ENCODE results near the gene ELP4.
A peak's percentile ranks its signal among the peaks of the same experiment; 100 is the strongest.
"Not testable (repeated sequence)": the region's sequence is repeated elsewhere in the genome, so short reads cannot be mapped to it uniquely, and the experiment has no call there.

The ELP4 gene

GRCh38 chr11:31509429-31510345, at the start of gene ELP4, which contains the start of gene IMMP1L:
Gene ELP4, plus strand, starts transcription at chr11:31509767. Its CDS starts 18 bp downstream, at chr11:31509785.
Gene IMMP1L, minus strand, starts transcription at chr11:31509622. Its CDS starts 46,346 bp downstream, at chr11:31463276.
- DNase-seq = peak; percentile 88 to 94

GRCh38 chr11:31464436-31464835, 45.1 kb upstream of the ELP4 start:
- DNase-seq = no peak

GRCh38 chr11:31474083-31474482, 35.5 kb upstream of the ELP4 start:
- DNase-seq = no peak

- no peak for DNase-seq
Measured at GRCh38 chr11:31477528-31478222, 31.9 kb upstream of the ELP4 start.

- DNase-seq = no peak
Measured at GRCh38 chr11:31478223-31478590, 31.4 kb upstream of the ELP4 start.

GRCh38 chr11:31479066-31479465, 30.5 kb upstream of the ELP4 start:
- DNase-seq = no peak

GRCh38 chr11:31480930-31481329, 28.6 kb upstream of the ELP4 start:
- no peak for DNase-seq

GRCh38 chr11:31484497-31484896, 25.1 kb upstream of the ELP4 start:
- DNase-seq = no peak

- DNase-seq = no peak
Measured at GRCh38 chr11:31487848-31488247, 21.7 kb upstream of the ELP4 start.

- DNase-seq = no peak
Measured at GRCh38 chr11:31492320-31492913, 17.1 kb upstream of the ELP4 start.

- DNase-seq = peak in 1 of 2 experiments; percentile 18
Measured at GRCh38 chr11:31493235-31493634, 16.3 kb upstream of the ELP4 start.

- not testable (repeated sequence) for DNase-seq
Measured at GRCh38 chr11:31493762-31494161, 15.8 kb upstream of the ELP4 start.

GRCh38 chr11:31499576-31500178, 9.9 kb upstream of the ELP4 start:
- no peak for DNase-seq

GRCh38 chr11:31500560-31500959, 9.0 kb upstream of the ELP4 start:
- no peak for DNase-seq

GRCh38 chr11:31509051-31509428, 527 bp upstream of the ELP4 start:
- DNase-seq = no peak

- DNase-seq = no peak
Measured at GRCh38 chr11:31512117-31512516, 2.5 kb downstream of the ELP4 start.

- no peak for DNase-seq
Measured at GRCh38 chr11:31521497-31522150, 12.1 kb downstream of the ELP4 start.

- no peak for DNase-seq
Measured at GRCh38 chr11:31529189-31529588, 19.6 kb downstream of the ELP4 start.

GRCh38 chr11:31529701-31530100, 20.1 kb downstream of the ELP4 start:
- DNase-seq = no peak

GRCh38 chr11:31531293-31531692, 21.7 kb downstream of the ELP4 start:
- no peak for DNase-seq

GRCh38 chr11:31535479-31535878, 25.9 kb downstream of the ELP4 start:
- DNase-seq = no peak

GRCh38 chr11:31542862-31543261, 33.3 kb downstream of the ELP4 start:
- DNase-seq = no peak

GRCh38 chr11:31555938-31556337, 46.4 kb downstream of the ELP4 start:
- no peak for DNase-seq

Data from stimulated activated CD4-positive, alpha-beta T cell treated with anti-CD3 and anti-CD28 coated beads, Interleukin-4, amount 100 ng/mL, for 4 hours (primary cell).